ENCODE measurements around the gene GUCY1A1. TPM values are rescaled to one million over a fixed set of nuclear protein-coding genes. Genes with fewer than 3 reads are reported as not detected.

Gene GUCY1A1
- total RNA-seq, 1 donor from 2014 or later: 3.7 TPM

DNA sequence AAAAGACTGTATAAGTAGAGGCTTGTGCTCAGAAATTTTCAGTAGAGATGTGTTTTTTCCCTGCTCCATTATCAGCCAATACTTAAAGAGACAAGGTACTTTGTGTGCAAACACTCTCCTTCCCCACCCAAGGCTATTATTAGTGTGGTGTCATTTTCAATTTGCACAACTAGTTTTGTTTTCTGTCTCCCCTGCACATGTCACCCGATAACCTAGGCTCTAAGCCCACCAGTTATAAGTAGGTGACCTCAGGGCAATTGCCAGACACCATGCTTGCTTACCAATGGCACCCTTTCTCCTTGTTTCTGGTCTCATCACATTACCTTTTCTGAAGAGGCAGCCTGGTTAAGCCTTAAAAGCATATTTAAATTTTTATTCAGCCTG, 8.0 kb upstream of the GUCY1A1 start:
- H3K4me3 ChIP-seq (ENCODE audit: low read depth, low read length): no peak overlapping the region
- DNase-seq (ENCODE audit: low read depth): no peak
- TF ChIP-seq, protein P1, sequence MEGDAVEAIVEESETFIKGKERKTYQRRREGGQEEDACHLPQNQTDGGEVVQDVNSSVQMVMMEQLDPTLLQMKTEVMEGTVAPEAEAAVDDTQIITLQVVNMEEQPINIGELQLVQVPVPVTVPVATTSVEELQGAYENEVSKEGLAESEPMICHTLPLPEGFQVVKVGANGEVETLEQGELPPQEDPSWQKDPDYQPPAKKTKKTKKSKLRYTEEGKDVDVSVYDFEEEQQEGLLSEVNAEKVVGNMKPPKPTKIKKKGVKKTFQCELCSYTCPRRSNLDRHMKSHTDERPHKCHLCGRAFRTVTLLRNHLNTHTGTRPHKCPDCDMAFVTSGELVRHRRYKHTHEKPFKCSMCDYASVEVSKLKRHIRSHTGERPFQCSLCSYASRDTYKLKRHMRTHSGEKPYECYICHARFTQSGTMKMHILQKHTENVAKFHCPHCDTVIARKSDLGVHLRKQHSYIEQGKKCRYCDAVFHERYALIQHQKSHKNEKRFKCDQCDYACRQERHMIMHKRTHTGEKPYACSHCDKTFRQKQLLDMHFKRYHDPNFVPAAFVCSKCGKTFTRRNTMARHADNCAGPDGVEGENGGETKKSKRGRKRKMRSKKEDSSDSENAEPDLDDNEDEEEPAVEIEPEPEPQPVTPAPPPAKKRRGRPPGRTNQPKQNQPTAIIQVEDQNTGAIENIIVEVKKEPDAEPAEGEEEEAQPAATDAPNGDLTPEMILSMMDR (conservative IDR thresholded peaks at IDR 0.05; ENCODE audit: low read depth, low read length): no peak

DNA sequence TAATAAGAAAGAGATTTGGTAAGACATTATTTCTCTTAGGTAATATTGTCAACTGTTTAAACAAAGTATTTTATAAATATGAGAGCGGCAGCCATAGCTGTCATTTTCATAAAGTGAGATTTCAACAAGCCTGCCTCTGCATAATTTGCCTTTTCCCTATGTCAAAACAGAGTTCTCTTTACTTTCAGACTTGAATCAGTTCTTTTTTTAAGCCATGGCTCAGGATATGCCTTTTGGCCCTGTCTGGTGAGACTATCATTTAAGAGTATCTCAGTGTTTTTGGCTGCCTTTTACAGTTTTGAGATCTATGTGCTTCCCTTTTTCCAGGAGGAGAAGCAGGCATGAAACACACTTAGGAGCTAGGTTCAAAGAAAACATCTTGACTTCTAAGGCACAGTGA, 7.5 kb upstream of the GUCY1A1 start:
- no peak overlapping the region for H3K4me3 ChIP-seq (ENCODE audit: low read depth, low read length)
- DNase-seq (ENCODE audit: low read depth): no peak
- TF ChIP-seq, protein P1 (conservative IDR thresholded peaks at IDR 0.05; ENCODE audit: low read depth, low read length): no peak

DNA sequence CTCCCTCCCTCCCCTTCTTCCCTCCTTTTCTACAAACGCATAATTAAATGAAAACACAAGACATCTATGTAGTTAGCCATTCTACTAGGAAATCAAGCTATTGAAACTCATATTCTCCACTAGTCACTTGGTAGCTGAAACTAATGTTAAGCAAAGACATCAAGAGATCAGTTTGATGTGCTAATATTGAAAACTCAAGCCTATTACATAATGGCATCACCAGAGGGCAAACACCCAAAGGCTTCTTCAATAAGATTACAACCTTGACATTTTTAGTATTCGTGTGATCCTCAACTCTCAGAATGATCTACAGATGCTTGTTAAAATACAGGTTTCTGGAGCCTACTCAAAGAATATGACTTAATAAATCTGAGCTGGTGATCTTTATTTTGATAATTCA, 6.2 kb upstream of the GUCY1A1 start:
- DNase-seq (ENCODE audit: low read depth): no peak
- TF ChIP-seq, protein P1 (conservative IDR thresholded peaks at IDR 0.05; ENCODE audit: low read depth, low read length): no peak
- no peak overlapping the region for H3K4me3 ChIP-seq (ENCODE audit: low read depth, low read length)

DNA sequence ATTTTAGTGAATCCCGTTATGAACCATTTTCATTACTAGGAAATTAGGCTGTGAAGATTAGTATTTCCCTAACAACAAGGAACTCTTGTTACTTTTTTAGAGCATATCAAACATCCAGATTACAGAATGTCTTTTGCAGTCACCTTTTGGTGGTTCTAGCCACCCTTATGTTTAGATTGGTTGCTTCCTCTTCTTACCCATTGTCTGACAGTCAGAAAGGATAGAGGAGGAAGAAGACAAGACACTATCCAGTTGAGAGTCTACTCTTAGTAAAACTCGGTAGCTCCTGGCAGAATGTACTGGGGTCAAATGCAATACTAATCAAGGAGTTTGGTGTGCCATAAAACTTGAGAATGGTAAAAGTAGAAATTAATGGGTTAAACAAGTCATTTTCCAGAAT, 1.6 kb upstream of the GUCY1A1 start:
- TF ChIP-seq, protein P1 (conservative IDR thresholded peaks at IDR 0.05; ENCODE audit: low read depth, low read length): no peak
- H3K4me3 ChIP-seq (ENCODE audit: low read depth, low read length): no peak overlapping the region
- no peak for DNase-seq (ENCODE audit: low read depth)

DNA sequence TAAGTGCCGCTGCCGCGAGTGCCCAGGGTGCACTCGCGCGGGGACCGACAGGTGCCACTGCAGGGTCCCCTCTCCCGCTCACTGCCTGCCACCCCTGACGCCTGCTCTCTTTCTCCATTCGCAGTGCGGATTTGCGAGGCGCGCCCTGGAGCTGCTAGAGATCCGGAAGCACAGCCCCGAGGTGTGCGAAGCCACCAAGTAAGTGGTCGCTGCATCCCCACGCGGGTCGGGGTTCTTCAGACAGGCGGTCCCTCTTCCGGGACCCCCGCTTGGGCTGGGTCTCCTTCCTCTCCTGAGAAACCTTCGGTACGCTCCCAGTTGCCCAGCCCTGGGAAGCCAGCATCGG, 547 bp downstream of the GUCY1A1 start:
- peak overlapping the region; percentile 83 for H3K4me3 ChIP-seq (ENCODE audit: low read depth, low read length)
- TF ChIP-seq, protein P1 (conservative IDR thresholded peaks at IDR 0.05; ENCODE audit: low read depth, low read length): peak; percentile 11
- DNase-seq (ENCODE audit: low read depth): no peak

DNA sequence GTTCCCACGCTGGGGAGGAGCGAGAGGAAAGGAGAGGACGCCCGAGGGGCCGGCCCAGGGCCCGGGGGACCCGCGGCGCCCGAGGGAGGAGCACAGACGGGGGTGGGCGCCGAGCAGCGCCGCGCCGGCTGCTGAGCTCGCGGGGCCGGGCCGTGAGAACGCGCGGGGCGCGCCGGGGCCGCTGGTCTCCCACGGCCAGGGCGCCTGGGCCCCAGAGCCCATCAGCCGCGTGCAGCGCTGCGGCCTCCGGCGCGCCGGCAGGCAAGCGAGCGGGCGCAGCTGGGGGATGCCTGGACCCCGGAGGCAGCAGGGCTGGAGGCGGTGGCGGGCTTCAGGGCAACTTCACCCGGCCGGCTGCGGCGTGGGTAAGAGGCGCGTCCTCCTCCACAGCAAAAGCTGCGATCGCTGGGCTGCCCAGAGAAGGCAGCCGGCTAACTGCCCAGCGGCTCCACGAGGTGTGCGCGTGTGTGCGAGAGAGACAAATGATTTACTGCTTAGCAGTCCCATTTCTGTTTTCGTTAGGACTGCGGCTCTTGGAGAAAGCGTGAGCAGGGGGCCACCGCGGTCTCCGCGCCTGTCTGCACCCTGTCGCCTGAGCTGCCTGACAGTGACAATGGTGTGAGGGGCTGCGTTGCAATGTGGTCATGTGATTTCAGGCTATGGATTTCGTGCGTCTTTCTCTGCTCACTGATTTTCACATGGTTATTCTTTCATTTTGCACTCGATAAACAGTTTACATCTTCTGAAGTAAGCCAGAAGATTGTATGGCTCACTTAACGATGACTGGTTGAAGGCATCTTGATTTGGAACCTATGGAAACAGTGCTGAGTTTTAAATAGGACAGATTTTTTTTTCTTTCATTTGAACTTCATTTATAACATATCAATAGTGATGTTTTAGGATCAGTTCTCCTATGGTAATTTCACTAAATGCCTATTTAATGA, 1.2 kb downstream of the GUCY1A1 start:
- DNase-seq (ENCODE audit: low read depth): no peak
- TF ChIP-seq, protein P1 (conservative IDR thresholded peaks at IDR 0.05; ENCODE audit: low read depth, low read length): no peak
- peak overlapping the region; percentile 83 for H3K4me3 ChIP-seq (ENCODE audit: low read depth, low read length)
